HG03066 (cell line): ENCODE results near the gene VPS33B.
"Not testable (repeated sequence)": the region's sequence is repeated elsewhere in the genome, so short reads cannot be mapped to it uniquely, and the experiment has no call there.

Experiments used
- ATAC-seq: cut with Tn5 transposase; IDR thresholded peaks from one replicate; pipeline ENCODE4 v1.9.1; 2021; ENCODE audit warnings: low read depth; ENCODE audit not compliant: unreplicated experiment

VPS33B gene

DNA sequence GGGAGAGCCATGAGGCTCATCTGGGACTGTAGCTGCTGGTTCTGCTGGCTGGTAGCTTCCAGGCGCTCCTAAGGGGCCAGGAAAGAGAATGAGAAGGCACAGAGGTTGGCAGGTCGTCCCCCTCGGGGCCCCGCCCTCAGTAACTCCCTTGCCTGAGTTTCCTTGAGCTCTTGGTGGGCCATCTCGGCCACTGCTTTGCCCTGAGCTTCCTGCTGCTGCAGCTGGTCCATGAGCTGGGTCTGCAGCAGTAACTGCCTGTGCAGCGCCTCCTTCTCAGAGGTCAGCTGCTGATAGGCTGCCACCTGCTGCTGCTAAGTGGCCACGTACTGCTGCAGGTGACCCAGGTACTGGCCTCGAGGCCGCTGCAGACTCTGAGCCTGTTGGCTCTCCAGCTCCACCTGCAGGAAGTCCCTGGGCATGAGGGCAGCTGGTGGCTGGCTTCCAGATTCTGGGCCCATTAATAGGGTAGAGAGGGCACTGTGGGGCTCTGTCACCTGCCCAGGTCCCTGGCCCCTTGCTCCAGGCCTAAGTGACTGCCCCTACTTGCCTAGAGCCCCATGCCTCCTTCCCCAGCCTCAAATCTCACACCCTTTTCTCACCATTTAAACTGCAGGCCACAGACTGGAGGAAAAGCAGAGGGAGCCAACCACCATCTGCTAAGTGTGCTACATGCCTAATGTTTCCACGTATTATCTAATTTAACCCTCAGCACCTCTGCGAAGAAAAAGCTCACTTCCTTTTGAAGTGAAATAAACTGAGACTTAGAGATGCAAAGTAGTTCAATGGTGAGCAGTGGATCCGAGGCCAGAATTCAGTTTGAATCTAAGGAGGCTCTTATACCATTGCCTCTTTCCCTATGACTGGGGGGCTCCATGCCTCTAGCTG, 10.8 kb upstream of the VPS33B start:
- ATAC-seq = no peak

DNA sequence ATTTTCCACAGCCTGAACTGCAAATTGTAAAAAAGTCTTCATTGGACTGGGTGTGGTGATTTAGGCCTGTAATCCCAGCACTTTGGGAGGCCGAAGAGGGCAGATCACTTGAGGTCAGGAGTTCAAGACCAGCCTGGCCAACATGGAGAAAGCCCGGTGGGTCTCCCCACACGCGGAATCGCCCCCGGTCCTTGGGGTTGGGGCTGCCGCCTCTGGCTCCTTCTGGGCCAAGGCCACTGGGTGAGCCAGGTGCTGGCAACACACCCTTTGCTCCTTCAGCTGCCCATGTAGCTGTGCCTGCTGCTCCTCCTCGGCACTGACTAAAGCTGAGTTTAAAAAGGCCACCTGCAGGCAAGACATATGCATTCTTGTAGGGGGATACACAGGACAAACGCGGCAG, 9.4 kb upstream of the VPS33B start:
- ATAC-seq = no peak

DNA sequence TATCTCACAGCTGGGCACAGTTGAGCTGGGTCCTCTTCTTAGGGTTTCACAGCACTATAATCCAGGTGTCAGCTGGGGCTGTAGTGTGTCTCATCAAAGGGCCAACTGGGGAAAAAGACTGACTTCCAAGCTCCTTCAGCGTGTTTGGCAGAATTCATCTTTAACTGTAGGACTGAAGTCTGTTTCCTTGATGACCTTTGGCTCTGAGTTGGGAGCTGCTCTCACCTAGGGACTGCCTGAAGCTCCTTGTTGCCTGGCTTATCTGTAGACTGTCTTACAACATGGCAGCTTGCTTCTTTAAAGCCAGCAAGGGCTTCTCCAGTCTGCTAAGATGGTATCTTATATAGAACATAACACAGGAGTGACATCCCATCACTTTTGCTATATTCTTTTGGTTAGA, 5.3 kb upstream of the VPS33B start:
- no peak for ATAC-seq

DNA sequence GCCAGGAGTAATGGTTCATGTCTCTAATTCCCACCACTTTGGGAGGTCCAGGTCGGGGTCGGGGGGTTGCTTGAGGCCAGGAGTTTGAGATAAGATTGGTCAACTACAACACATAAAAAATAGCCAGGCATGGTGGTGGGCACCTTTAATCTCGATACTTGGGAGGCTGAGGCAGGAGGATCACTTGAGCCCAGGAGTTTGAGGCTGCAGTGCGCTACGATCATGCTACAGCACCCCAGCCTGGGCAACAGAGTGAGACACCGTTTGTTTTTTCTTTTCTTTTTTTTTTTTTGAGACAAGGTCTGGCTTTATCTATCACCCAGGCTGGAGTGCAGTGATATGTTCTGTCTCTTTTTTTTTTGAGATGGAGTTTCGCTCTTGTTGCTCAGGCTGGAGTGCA, 1.3 kb upstream of the VPS33B start:
- ATAC-seq = no peak

DNA sequence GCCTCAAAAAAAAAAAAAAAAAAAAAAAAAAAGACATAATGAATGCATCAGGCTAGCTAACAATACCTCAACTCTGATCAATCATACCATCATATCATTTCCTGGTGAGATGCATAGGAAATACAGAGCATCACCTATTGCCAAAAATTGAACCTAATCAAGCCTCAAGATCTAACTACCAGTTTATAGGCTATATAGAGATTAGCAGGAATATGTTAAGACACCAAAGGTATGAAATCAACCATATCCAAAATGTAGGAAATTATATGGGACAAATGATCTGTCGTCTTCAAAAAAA, 387 bp upstream of the VPS33B start:
- ATAC-seq = no peak

DNA sequence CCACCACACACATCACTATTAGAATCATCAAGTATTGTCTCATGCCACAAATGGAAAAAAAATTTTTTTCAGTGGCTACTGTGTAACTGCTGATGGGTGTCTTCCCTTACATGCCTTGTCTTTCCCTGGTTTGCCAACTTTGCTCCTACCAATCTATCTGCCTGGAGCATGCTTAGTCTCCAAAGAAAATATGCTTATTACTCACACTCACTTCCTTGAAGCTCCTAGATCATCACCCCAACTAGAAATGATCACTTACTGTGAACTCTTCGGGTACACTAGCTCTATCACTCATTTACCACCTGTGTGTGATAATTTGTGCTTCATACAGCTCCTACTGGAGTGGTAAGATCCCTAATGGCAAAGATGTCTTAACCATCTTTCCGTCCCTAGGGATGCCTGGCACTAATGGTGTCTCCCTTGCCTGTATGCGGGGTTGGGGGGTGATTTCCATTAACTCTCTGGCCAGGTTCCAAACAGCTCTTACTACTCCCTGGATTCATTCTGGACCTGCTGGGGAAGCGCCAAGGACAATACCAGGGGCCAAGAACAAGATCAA, 799 bp downstream of the VPS33B start:
- no peak for ATAC-seq

DNA sequence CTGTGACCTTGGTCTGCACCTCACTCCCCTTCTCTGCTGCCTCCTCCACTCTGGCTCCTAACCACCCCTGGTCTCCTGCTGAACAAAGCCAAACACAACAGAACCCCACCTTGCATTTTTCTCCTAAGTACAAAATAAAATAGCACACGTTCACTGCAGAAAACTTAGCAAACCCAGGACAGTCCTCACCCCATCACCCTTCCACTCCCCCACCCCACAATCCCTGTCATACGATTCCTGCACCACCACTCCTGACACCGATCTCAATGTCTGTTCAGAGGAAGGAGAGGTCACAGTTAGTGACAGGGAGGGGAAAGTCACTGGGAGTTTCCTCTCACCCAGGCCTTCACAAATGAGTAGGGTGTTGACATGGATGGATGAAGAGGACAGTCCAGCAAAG, 4.2 kb downstream of the VPS33B start:
- no peak for ATAC-seq

DNA sequence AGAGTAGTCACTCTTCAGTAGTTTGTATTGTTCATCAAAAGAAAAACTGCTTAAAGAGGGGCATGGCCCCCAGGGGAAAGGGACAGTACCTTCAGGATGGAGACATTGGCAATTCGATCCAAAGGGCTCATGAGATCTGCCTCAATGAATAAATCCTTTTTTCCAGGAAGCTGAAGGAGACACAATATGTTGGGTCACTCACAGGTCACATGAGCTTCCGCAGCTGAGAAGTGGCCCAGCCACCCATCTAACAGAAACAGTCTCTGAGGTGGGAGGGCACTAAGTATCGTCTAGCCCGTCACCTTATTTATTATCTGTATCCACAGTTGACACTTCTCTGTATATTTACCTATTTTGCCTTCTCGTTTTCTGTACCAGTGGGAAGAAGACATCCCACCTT, 4.7 kb downstream of the VPS33B start:
- ATAC-seq = no peak

DNA sequence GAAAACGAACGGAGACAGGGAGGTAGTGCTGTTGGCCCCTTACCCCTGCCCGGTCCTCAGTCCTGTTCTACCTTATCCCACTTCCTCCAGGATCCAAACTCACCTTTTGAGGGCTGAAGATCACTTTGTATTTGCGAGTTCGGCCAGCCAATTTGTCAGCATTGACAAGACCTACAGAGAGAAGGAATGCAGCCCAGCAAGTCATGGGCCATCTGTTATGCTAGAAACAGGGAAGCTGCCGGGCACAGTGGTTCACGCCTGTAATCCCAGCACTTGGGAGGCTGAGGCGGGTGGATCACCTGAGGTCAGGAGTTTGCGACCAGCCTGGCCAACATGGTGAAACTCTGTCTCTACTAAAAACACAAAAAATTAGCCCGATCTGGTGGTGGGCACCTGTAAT, 8.7 kb downstream of the VPS33B start:
- ATAC-seq = not testable (repeated sequence)

DNA sequence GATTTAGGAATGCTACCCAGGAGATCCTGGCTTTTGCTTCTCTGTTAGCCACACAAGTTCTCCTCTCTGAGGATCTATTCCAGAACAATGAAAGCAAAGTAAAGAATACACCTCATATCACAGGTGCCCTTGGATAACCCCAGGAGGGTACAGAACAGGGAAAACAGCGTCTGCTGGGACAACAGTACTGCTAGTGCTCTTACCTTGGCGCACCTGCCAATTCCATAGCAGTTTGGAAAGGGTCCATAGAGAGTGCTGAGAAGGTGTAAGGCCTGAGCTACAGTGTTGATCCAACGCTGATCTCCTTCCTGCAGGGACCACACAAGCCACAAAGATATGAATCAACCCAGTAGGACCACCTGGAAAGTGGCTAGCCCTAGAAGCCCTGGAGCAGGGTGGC, 15.1 kb downstream of the VPS33B start:
- no peak for ATAC-seq

DNA sequence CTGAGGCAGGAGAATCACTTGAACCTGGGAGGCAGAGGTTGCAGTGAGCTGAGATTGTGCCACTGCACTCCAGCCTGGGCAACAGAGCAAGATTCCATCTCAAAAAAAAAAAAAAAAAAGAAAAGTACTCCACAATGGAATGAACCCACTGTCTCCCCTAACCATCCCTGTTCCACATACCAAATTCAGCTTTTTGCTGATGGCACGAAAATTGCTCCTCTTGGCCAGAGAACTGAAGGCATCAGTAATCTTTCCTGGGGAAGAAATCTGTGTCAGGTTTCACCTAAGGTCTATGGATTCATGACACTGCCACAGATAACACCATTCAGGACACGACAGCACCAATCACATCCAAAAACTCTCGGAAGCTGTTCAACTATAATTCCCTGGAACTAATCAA, 21.2 kb downstream of the VPS33B start:
- no peak for ATAC-seq

DNA sequence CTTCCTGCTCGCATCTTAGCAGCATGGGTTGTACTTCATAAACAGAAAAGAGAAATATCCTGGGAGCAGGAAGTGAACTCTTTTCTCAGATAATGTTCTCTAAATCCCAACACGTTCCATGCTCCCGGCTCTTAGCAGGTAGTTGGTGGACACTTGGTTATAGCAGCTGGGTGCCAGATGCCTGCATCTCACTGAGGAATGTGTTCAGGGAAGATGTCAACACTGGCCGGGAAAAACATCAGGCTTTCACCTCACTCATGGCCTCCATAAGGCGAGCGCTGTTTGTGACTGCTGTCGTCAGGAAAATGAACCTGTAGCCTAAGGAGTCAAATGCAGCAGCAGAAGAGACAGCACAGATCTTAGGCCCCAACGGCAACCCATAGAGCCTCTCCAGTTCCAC, 23.7 kb downstream of the VPS33B start:
- no peak for ATAC-seq

DNA sequence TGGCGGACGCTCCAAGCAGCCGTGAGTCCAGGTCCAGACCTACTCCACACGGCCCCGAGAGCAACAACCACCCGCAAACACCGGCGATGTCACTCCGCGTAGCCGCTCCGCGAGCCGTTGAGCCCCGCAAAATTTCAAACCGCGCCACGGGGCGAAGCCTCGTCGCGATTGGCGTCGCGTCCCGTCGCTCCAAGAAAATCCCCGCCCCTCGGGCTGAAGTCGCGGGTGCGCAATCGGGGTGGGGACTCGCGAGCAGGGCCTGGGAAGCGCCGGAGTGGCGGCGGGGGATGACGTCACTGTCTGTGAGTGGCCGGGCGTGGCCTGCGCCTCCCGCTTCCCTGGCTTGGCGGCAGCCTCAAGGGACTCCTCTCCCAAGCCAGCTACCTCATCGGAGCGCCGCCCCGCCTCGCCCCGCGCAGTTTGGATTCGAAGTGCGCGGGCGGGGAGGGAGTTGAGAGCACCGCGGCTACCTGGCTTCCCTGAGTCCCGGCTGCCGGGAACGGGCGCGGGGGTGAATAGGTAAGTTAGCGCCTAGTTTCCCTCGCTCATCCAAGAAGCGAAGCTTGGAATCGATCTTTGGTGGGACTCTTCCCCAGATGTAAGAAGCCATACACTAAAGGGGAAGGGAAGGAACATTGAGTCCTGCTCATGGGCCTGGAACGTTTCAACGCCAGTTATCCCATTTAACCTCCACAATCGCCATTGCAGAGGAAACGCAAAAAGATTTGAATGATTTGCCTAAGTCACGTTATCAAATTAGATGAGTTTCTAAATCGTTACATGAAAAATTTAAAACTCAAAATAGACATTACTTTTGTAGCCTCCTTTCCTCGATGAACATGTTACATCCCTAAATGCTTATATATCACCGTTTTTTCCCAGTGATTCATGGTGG, 27.7 kb downstream of the VPS33B start, which contains the start of gene PRC1:
TSS of gene PRC1 (minus strand) at position 119 of the 895 bp plus-strand sequence. CDS start at position 1, 118 bp downstream.
- peak; percentile 91 for ATAC-seq

DNA sequence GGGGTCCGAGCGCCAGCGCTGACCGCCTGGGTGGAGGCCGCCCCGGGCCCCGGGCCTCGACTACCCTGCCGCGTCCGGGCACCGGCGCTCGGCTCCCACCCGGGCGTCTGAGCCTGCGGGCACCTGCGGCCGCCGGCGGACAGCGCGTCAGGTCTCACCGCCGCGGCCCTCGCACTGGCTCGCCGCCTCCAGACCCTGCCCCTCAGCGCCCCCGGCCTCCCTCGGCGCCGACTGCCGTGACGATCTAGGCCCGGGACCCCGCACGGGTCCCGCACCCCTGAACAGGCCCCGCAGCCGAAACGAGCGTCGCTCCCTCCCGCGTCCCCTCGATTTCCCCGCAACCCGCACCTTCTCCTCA, 28.4 kb downstream of the VPS33B start:
- peak; percentile 22 for ATAC-seq

DNA sequence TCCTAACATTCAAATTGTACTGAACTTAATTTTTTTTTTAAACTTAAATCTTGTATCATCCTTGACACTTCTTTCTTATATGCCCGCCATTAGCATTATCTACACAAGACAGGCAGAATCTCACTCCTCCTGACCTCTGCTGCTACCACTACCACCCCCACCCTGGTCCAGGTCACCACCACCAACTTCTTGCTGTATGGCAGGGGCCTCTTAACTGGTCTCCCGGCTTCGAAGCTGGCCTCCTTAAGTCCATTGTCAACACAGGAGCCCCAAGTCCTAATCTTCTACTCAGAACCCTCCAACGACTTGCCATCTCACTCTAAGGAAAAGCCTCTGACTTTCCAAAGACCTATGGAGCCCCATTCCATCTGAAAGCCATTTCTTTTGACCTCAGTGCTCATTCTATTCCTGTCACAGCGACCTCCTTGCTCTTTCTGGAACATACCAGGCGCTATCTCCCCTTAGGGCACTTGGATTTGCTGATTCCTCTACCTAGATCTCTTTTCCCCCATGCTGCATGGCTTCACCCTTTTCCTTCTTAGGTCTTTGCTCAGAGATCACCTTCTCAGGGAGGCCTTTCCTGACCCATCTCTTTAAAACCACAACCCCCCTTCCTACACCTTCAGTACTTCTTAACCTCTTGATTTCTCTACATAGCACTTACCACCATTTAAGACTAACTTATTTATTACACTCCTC, 30.7 kb downstream of the VPS33B start:
- no peak for ATAC-seq

DNA sequence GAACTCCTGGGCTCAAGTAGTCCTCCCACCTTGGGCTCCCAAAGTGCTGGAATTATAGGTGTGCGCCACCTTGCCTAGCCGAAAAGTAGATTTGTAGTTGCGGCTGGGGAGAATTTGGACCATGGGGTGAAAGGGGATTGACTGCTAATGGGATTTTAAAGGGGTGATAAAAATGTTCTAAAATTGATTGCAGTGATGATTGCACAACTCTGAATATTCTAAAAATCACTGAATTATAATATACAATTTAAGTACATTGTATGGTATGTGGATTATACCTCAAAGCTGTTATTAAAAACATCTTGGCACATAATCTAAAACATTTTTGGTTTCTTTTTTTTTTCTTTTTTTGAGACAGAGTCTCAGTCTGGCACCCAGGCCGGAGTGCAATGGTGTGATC, 31.9 kb downstream of the VPS33B start:
- ATAC-seq = no peak

DNA sequence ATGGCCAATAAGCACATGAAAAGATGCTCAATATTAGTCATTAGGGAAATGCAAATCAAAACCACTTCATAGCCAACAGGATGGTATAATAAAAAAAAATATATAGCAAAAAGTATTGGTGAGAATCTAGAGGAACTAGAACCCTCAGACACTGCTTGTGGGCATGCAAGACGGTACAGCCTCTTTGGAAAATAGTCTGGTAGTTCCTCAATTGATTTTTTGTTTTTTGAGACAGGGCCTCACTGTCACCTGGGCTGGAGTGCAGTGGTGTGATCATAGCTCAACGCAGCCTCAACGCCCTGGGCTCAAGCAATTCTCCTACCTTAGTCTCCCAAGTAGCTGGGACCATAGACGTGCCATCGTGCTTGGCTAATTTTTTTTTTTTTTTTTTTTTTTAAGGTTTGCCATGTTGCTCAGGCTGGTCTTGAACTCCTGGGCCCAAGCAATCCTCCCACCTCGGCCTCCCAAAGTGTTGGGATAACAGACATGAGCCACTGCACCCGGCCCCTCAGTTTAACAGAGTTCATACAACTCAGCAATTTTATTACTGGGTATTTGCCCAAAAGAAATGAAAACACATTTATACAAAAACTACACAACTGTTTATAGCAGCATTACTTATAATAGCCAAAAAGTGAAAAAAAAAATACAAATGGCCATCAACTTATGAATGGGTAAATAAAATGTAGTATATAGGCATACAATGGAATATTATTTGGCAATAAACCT, 33.2 kb downstream of the VPS33B start:
- no peak for ATAC-seq

DNA sequence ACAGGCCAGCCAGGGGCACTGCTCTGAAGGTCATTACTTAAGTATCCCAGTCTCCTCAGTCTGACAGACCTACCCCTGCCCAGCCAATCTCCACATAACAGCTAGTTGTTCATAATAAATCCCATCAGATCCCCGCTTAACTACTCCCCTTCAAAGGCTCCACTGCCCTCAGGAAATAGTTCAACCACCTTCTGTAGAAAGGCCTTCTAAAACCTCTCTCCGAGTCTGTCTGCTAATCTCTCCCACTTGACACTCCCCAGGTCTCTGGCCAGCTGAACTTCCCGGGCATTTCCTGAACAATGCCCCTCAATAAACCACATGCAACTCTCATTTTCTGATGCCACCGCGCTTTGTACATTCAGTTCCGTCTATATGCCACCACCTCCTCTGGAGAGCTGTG, 34.1 kb downstream of the VPS33B start:
- ATAC-seq = no peak

DNA sequence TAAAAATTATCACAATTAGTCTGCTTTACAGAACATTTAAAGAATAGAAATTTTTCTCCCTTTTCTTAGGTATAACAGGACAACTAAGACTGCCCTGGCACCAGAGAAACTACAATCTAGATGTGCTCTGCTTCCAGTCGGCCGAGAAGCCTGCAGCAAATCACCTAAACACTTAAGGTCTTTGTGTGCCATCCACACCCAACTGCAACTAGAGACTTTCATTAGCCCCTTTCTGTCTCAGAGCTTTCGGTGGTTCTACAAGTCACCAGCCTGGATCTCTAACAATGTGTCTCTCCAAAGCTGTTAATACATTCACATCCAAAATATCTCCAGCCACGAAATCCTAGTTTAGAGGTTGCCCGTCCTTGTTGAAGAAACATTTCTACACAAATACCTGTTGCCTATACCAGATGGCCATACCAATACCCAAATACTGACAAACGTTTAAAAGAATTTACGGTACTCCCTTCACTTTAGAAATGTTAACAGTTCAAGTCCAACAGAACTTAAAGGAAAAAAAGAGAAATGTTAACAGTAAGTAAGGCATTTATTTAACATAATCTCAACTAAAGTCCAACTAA, 34.7 kb downstream of the VPS33B start:
- no peak for ATAC-seq
